ENCODE results near the gene SELENOF. TPM values are rescaled to one million over a fixed set of nuclear protein-coding genes. Genes with fewer than 3 reads are reported as not detected.

SELENOF gene
- total RNA-seq, 4 donors from 2014 or later, result 71.0 to 123 (median 102) TPM

DNA sequence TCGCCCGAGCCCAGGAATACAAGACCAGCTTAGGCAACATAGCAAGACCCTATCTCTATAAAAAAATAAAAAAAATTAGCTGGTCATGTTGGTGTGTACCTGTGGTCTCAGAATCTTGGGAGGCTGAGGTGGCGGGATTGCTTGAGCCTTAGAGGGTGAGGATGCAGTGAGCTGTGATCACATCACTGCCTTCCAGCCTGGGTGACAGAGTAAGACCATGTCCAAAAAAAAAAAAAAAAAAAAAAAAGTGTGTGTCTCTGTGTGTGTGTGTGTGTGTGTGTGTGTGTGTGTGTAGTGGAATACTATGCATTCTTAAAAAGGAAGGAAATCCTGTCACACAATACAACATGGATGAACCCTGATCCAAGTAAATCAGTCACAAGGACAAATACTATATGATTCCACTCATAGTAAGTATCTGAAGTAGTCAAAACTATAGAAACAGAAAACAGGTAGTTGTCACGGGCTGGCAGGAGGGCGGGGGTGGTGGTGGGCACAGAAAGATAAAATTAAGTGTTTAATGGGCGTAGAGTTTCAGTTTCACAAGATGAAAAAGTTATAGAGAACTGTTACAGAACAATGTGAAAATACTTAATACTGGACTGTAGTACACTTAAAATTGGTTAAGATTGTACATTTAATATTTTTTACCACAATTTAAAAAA is 47.8 kb downstream of the SELENOF start:
- Histone ChIP-seq H3K27ac (no peak overlapping the region), H3K9me3 (no peaks in the 10 kb centered on the region), H3K4me3 (no peak overlapping the region), H3K27me3 (no peaks in the 10 kb centered on the region), H3K4me1 (peaks cover 0 to 9% (median 0%) of the 10 kb centered on the region in 3 donors), H3K36me3 (peaks cover 0 to 11% of the 10 kb centered on the region in 2 donors)
- 92 to 96% methylated on average over 3 to 6 of the region's 6 CpGs for WGBS, 2 donors (ENCODE audit: low coverage in 1 of 2)
- no peak for ATAC-seq
- TF ChIP-seq POLR2A (IDR thresholded peaks at IDR 0.05), result no peak
- TF ChIP-seq, protein P1, sequence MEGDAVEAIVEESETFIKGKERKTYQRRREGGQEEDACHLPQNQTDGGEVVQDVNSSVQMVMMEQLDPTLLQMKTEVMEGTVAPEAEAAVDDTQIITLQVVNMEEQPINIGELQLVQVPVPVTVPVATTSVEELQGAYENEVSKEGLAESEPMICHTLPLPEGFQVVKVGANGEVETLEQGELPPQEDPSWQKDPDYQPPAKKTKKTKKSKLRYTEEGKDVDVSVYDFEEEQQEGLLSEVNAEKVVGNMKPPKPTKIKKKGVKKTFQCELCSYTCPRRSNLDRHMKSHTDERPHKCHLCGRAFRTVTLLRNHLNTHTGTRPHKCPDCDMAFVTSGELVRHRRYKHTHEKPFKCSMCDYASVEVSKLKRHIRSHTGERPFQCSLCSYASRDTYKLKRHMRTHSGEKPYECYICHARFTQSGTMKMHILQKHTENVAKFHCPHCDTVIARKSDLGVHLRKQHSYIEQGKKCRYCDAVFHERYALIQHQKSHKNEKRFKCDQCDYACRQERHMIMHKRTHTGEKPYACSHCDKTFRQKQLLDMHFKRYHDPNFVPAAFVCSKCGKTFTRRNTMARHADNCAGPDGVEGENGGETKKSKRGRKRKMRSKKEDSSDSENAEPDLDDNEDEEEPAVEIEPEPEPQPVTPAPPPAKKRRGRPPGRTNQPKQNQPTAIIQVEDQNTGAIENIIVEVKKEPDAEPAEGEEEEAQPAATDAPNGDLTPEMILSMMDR (IDR thresholded peaks at IDR 0.05), result no peak
- no peak for TF ChIP-seq EP300 (IDR thresholded peaks at IDR 0.05)
- no peak for TF ChIP-seq POLR2AphosphoS5 (IDR thresholded peaks at IDR 0.05)

DNA sequence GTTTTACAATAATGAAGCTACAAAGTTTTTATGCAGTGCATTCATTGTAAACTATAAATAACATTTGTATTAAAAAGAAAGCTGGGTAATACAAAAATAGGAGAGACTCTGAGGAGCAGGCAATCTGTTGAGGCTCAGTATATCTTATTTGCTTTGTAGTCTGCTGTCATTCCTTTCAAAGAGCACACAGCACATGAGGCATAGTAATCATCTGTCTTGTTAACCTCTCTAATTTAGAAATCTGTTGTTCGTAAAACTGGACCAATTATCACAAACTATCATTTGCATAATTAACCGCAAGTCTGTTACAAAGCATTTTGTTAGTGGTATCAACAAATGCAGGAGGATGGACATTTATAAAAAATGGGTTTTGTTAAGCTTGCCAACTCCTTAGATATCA is 51.0 kb downstream of the SELENOF start:
- Histone ChIP-seq H3K4me3 (no peak overlapping the region), H3K9me3 (no peaks in the 10 kb centered on the region), H3K27ac (no peak overlapping the region), H3K27me3 (no peaks in the 10 kb centered on the region), H3K36me3 (peaks cover 0 to 11% of the 10 kb centered on the region in 2 donors), H3K4me1 (no peaks in the 10 kb centered on the region)
- 95% methylated on average over 2 of the region's 2 CpGs; no CpG with 5 or more reads in 1 of the 2 donors for WGBS, 2 donors (ENCODE audit: low coverage in 1 of 2)
- no peak for TF ChIP-seq POLR2A (IDR thresholded peaks at IDR 0.05)
- TF ChIP-seq POLR2AphosphoS5 (IDR thresholded peaks at IDR 0.05), result no peak
- no peak for TF ChIP-seq EP300 (IDR thresholded peaks at IDR 0.05)
- TF ChIP-seq, protein P1 (IDR thresholded peaks at IDR 0.05), result no peak
- no peak for ATAC-seq

- H3K27me3 ChIP-seq, result no peaks in the 10 kb centered on the region
- TF ChIP-seq EP300 (IDR thresholded peaks at IDR 0.05) (no peak), POLR2AphosphoS5 (IDR thresholded peaks at IDR 0.05) (no peak)
- H3K4me1 ChIP-seq, result no peaks in the 10 kb centered on the region
- H3K27ac ChIP-seq, result no peak overlapping the region
- WGBS, 2 donors (ENCODE audit: low coverage in 1 of 2), result 84 to 88% methylated on average over 1 of the region's 1 CpG
- no peak for ATAC-seq
- H3K4me3 ChIP-seq, result no peak overlapping the region
- H3K36me3 ChIP-seq, result peaks cover 0 to 11% of the 10 kb centered on the region in 2 donors
- no peaks in the 10 kb centered on the region for H3K9me3 ChIP-seq
Observed at GRCh38 chr1:86861424-86861823, 52.5 kb downstream of the SELENOF start.

GRCh38 chr1:86860424-86860823 is 53.5 kb downstream of the SELENOF start:
- 86 to 93% methylated on average over 1 of the region's 1 CpG for WGBS, 2 donors (ENCODE audit: low coverage in 1 of 2)
- no peak for ATAC-seq

GRCh38 chr1:86860020-86860419 is 53.9 kb downstream of the SELENOF start:
- ATAC-seq, result no peak

More at GRCh38 chr1:86860424-86860823, 53.5 kb downstream of the SELENOF start:
- H3K27ac ChIP-seq, result no peak overlapping the region
- no peaks in the 10 kb centered on the region for H3K4me1 ChIP-seq
- H3K27me3 ChIP-seq, result no peaks in the 10 kb centered on the region
- no peak overlapping the region for H3K4me3 ChIP-seq
- peaks cover 0 to 11% of the 10 kb centered on the region in 2 donors for H3K36me3 ChIP-seq
- H3K9me3 ChIP-seq, result no peaks in the 10 kb centered on the region
- TF ChIP-seq POLR2A (IDR thresholded peaks at IDR 0.05), result no peak
- no peak for TF ChIP-seq EP300 (IDR thresholded peaks at IDR 0.05)
- no peak for TF ChIP-seq POLR2AphosphoS5 (IDR thresholded peaks at IDR 0.05)
- TF ChIP-seq, protein P1 (IDR thresholded peaks at IDR 0.05), result no peak

More at GRCh38 chr1:86860020-86860419, 53.9 kb downstream of the SELENOF start:
- Histone ChIP-seq H3K27ac (no peak overlapping the region), H3K9me3 (no peaks in the 10 kb centered on the region), H3K36me3 (peaks cover 0 to 11% of the 10 kb centered on the region in 2 donors), H3K4me1 (no peaks in the 10 kb centered on the region), H3K4me3 (no peak overlapping the region), H3K27me3 (no peaks in the 10 kb centered on the region)
- WGBS, 2 donors (ENCODE audit: low coverage in 1 of 2), result 88 to 97% methylated on average over 2 of the region's 2 CpGs
- TF ChIP-seq EP300 (IDR thresholded peaks at IDR 0.05), result no peak
- TF ChIP-seq POLR2AphosphoS5 (IDR thresholded peaks at IDR 0.05), result no peak
- no peak for TF ChIP-seq POLR2A (IDR thresholded peaks at IDR 0.05)
- TF ChIP-seq, protein P1 (IDR thresholded peaks at IDR 0.05), result no peak
